Measurements from ENCODE around the gene MAOA. TPM values are rescaled to one million over a fixed set of nuclear protein-coding genes. Genes with fewer than 3 reads are reported as not detected.
"Not testable (repeated sequence)": the region's sequence is repeated elsewhere in the genome, so short reads cannot be mapped to it uniquely, and the experiment has no call there.

MAOA gene
- total and polyA plus RNA-seq, 8 donors, result 17.1 to 106 (median 43.2) TPM

- FAIRE-seq (no peak), DNase-seq (no peak), ATAC-seq (no peak)
- no peak overlapping the region for H3K4me3 ChIP-seq
- 70 to 94% methylated on average over 3 of the region's 3 CpGs for WGBS, 2 donors
- no peaks in the 10 kb centered on the region for H3K36me3 ChIP-seq
- H3K4me1 ChIP-seq, result no peaks in the 10 kb centered on the region
- H3K27ac ChIP-seq, result no peak overlapping the region
- no peaks in the 10 kb centered on the region for H3K9me3 ChIP-seq
- TF ChIP-seq CTCF (IDR thresholded peaks at IDR 0.05), result no peak
- intact Hi-C loops (cut with DNase I), result no loop called here
- no peaks in the 10 kb centered on the region for H3K27me3 ChIP-seq
These were observed 64.0 kb downstream of the MAOA start for GRCh38 chrX:43720082-43720481.

- WGBS, 2 donors, result 52 to 85% methylated on average over 1 of the region's 1 CpG
- FAIRE-seq, result no peak
These were observed 64.9 kb downstream of the MAOA start for GRCh38 chrX:43720961-43721360.

GRCh38 chrX:43725227-43725626, 69.1 kb downstream of the MAOA start:
- ATAC-seq; FAIRE-seq; H3K4me3 ChIP-seq; intact Hi-C loops (cut with DNase I); H3K4me1 ChIP-seq; H3K9me3 ChIP-seq; H3K36me3 ChIP-seq; H3K27me3 ChIP-seq; DNase-seq; H3K27ac ChIP-seq: not testable (repeated sequence)
- 54 to 64% methylated on average over 5 of the region's 5 CpGs for WGBS, 2 donors

More at GRCh38 chrX:43720961-43721360, 64.9 kb downstream of the MAOA start:
- Histone ChIP-seq H3K4me3 (no peak overlapping the region), H3K9me3 (no peaks in the 10 kb centered on the region), H3K36me3 (no peaks in the 10 kb centered on the region), H3K4me1 (no peaks in the 10 kb centered on the region), H3K27me3 (no peaks in the 10 kb centered on the region), H3K27ac (no peak overlapping the region)
- TF ChIP-seq CTCF (IDR thresholded peaks at IDR 0.05), result no peak
- no peak for ATAC-seq
- DNase-seq, result no peak
- intact Hi-C loops (cut with DNase I), result no loop called here

- H3K9me3 ChIP-seq; FAIRE-seq; H3K4me3 ChIP-seq; intact Hi-C loops (cut with DNase I); H3K36me3 ChIP-seq; H3K27me3 ChIP-seq; DNase-seq; H3K27ac ChIP-seq; H3K4me1 ChIP-seq; ATAC-seq: not testable (repeated sequence)
- 75 to 84% methylated on average over 6 of the region's 6 CpGs for WGBS, 2 donors
These were observed 71.2 kb downstream of the MAOA start for GRCh38 chrX:43727254-43727653.

DNA sequence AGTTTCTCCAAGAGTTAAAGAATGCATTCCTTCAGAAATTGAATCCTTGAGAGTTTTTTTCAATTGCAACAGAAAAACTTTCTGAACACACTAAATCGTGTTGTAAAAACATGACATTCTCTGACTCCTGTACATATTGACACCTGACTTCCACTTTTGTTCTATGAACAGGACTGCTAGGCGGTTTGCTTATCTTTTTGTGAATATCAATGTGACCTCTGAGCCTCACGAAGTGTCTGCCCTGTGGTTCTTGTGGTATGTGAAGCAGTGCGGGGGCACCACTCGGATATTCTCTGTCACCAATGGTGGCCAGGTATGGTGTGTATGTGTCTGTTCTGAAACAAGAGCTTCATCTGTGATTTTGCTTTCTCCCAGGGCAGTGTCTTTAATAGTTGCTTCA, 71.9 kb downstream of the MAOA start:
- no peak for DNase-seq
- Histone ChIP-seq H3K36me3 (peaks cover 0 to 8% (median 0%) of the 10 kb centered on the region in 3 donors), H3K4me1 (no peaks in the 10 kb centered on the region), H3K27me3 (no peaks in the 10 kb centered on the region), H3K4me3 (no peak overlapping the region), H3K27ac (no peak overlapping the region), H3K9me3 (no peaks in the 10 kb centered on the region)
- no peak for ATAC-seq
- intact Hi-C loops (cut with DNase I), result no loop called here
- 70 to 77% methylated on average over 5 of the region's 5 CpGs for WGBS, 2 donors
- FAIRE-seq, result no peak
- TF ChIP-seq CTCF (IDR thresholded peaks at IDR 0.05), result no peak

DNA sequence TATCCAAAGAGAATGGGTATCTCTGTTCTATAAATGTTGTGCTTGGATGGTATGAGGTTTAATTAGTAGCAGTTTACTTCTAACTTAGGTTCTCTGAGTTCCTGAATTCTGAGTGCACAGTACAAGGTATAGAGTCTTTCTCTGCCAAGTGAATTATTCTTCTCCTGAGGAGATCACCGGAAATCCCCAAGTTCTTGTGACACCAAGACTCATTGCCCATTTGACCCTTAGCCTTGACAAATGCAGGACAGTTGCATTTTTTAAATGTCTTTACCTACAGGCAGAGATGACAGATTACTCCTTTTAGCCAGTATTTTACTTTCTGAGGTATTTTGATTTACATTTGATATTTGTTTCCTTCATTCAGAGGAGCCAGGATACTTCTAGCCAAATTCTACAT, 72.9 kb downstream of the MAOA start:
- no peak overlapping the region for H3K27ac ChIP-seq

More for the DNA sequence above, 72.9 kb downstream of the MAOA start:
- Histone ChIP-seq H3K9me3 (no peaks in the 10 kb centered on the region), H3K4me1 (no peaks in the 10 kb centered on the region), H3K4me3 (no peak overlapping the region), H3K27me3 (no peaks in the 10 kb centered on the region), H3K36me3 (peaks cover 0 to 8% (median 0%) of the 10 kb centered on the region in 3 donors)
- no peak for TF ChIP-seq CTCF (IDR thresholded peaks at IDR 0.05)
- intact Hi-C loops (cut with DNase I), result no loop called here
- WGBS, 2 donors, result 93 to 94% methylated on average over 1 of the region's 1 CpG
- FAIRE-seq (no peak), DNase-seq (no peak), ATAC-seq (no peak)
